ENCODE measurements around the gene AMZ1.

GRCh38 chr7:2670720-2671391, 17.1 kb upstream of the AMZ1 start:
- TF ChIP-seq CTCF (IDR thresholded peaks at IDR 0.05) (peak in 1 of 3 donors; percentile 63), POLR2A (IDR thresholded peaks at IDR 0.05) (no peak)

Measured in lower leg skin (tissue), 3 donors.